GM12892 (cell line): ENCODE data around the gene CBX3.

Source experiments
- POLR2A ChIP-seq: IDR thresholded peaks from 2 replicates; pipeline ENCODE4 v1.6.1; 2011; ENCODE audit warnings: low read depth, low read length, control low read depth
- POLR2AphosphoS5 ChIP-seq: IDR thresholded peaks from 2 replicates; pipeline ENCODE4 v1.6.1; 2011; ENCODE audit warnings: low read depth, low read length, control low read depth

DNA sequence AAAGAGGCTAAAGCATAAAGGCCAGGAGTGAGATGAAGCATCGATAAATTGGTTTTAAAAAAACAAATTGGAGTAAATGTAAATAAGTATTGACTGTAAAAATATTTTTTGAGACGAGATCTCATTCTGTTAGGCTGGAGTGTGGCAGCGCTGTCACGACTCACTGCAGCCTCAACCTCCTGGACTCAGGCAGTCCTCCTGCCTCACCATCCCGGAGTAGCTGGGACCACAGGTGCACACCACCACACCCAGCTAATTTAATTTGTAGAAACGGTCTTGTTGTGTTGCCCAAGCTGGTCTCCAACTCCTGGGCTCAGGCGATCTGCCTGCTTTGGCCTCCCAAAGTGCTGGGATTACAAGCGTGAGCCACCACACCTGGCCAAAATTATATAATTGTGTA lies 18.8 kb upstream of the CBX3 start:
- no peak for TF ChIP-seq POLR2A
- TF ChIP-seq POLR2AphosphoS5 = no peak
